ENCODE results near the gene KMT2C. TPM values are rescaled to one million over a fixed set of nuclear protein-coding genes. Genes with fewer than 3 reads are reported as not detected.

Gene KMT2C
- total and polyA plus RNA-seq, 2 of the 13 experiments (the other 11 are each of a cell fraction or from before 2014, with no cell fraction given), result 7.1 to 14.4 TPM

- no peak for TF ChIP-seq ZNF460 (CRISPR knock-in tag; IDR thresholded peaks at IDR 0.05; ENCODE audit: borderline replicate concordance)
- no peak for TF ChIP-seq SOX6 (IDR thresholded peaks at IDR 0.05)
- peak; percentile 41; the same call in 1 of the 2 replicates for TF ChIP-seq SOX6 (CRISPR knock-in tag; IDR thresholded peaks at IDR 0.05)
- peak; percentile 70 for TF ChIP-seq ZFX (CRISPR knock-in tag; IDR thresholded peaks at IDR 0.05; ENCODE audit: low read depth)
- TF ChIP-seq GATAD2A (CRISPR knock-in tag; IDR thresholded peaks at IDR 0.05), result 0 out of 2 replicates have a peak, but pooled peaks have one; percentile 10
- peak; percentile 27; the same call in 1 of the 2 replicates for TF ChIP-seq TFAP4 (IDR thresholded peaks at IDR 0.05; ENCODE audit: borderline replicate concordance, low read depth)
- TF ChIP-seq TOE1 (CRISPR knock-in tag; IDR thresholded peaks at IDR 0.05), result no peak
- 0 out of 2 replicates have a peak, but pooled peaks have one; percentile 36 for TF ChIP-seq DRAP1 (CRISPR knock-in tag; IDR thresholded peaks at IDR 0.05)
- peak; percentile 54; the same call in 1 of the 2 replicates for TF ChIP-seq HOXA3 (CRISPR knock-in tag; IDR thresholded peaks at IDR 0.05)
- peak; percentile 49 for TF ChIP-seq PBX2 (CRISPR knock-in tag; IDR thresholded peaks at IDR 0.05)
- TF ChIP-seq KLF16 (CRISPR knock-in tag; IDR thresholded peaks at IDR 0.05), result 0 out of 4 replicates have a peak, but pooled peaks of 1 of the 2 experiments have one; percentile 15
- 0 out of 2 replicates have a peak, but pooled peaks have one; percentile 8 for TF ChIP-seq ZKSCAN8 (CRISPR knock-in tag; IDR thresholded peaks at IDR 0.05; ENCODE audit: borderline replicate concordance)
- 0 out of 2 replicates have a peak, but pooled peaks have one; percentile 12 for TF ChIP-seq TARDBP (CRISPR knock-in tag; IDR thresholded peaks at IDR 0.05)
- TF ChIP-seq ARNTL (CRISPR knock-in tag; IDR thresholded peaks at IDR 0.05), result peak; percentile 59; the same call in 1 of the 2 replicates
- TF ChIP-seq NR1H2 (CRISPR knock-in tag; IDR thresholded peaks at IDR 0.05; ENCODE audit: borderline replicate concordance, low read depth), result peak; percentile 13; the same call in 1 of the 2 replicates
- TF ChIP-seq SIN3A (IDR thresholded peaks at IDR 0.05; ENCODE audit: borderline replicate concordance, low read depth, low read length), result peak; percentile 79
- TF ChIP-seq ADNP (CRISPR knock-in tag; IDR thresholded peaks at IDR 0.05), result no peak
- TF ChIP-seq POGK (CRISPR knock-in tag; conservative IDR thresholded peaks at IDR 0.05), result 0 out of 2 replicates have a peak, but pooled peaks have one; percentile 4
- 0 out of 2 replicates have a peak, but pooled peaks have one; percentile 25 for TF ChIP-seq ERF (CRISPR knock-in tag; IDR thresholded peaks at IDR 0.05)
Observed at GRCh38 chr7:152463709-152464311, 28.0 kb upstream of the KMT2C start (continued).
